Activated CD8-positive, alpha-beta T cell treated with anti-CD3 and anti-CD28 coated beads, Interleukin-2, amount 10 ng/mL, durations not matched to agents 7 days and 5 days (primary cell): Measurements from ENCODE around the gene PLA2G4C. TPM values are rescaled to one million over a fixed set of nuclear protein-coding genes. Genes with fewer than 3 reads are reported as not detected.

Experiments used
- ATAC-seq: fragments of 150-1000 bp; cut with Tn5 transposase; one replicate; pipeline ENCODE4 v1.10.0; 2021; ENCODE audit warnings: moderate library complexity
- CTCF ChIA-PET: fragments of 350-600 bp; sonication (Branson Sonifier 250); formaldehyde crosslinking; loops from one replicate; lab custom pipeline; 2021; ENCODE audit warnings: antibody characterized with exemption; lab: Charles Lee
- POLR2A ChIA-PET: fragments of 350-600 bp; sonication (Branson Sonifier 250); formaldehyde crosslinking; loops from one replicate; lab custom pipeline; 2021; ENCODE audit warnings: antibody characterized with exemption; lab: Charles Lee
- DNase-seq: peaks from one replicate; pipeline ENCODE4 v3.0.0-alpha.2; 2020
- H3K27ac Mint-ChIP-seq: one replicate; pipeline ENCODE4 v1.8.0; 2021; ENCODE audit warnings: mild to moderate bottlenecking, mixed read lengths
- H3K27me3 Mint-ChIP-seq: one replicate; pipeline ENCODE4 v1.8.0; 2021; ENCODE audit warnings: low read depth, mixed read lengths
- H3K36me3 Mint-ChIP-seq: one replicate; pipeline ENCODE4 v1.8.0; 2021; ENCODE audit warnings: low read depth, mixed read lengths
- H3K4me1 Mint-ChIP-seq: one replicate; pipeline ENCODE4 v1.8.0; 2021; ENCODE audit warnings: low read depth, mixed read lengths
- H3K4me3 Mint-ChIP-seq: one replicate; pipeline ENCODE4 v1.8.0; 2021; ENCODE audit warnings: mild to moderate bottlenecking, mixed read lengths
- H3K9me3 Mint-ChIP-seq: one replicate; pipeline ENCODE4 v1.8.0; 2022; ENCODE audit warnings: mixed read lengths; ENCODE audit not compliant: insufficient read depth
- total RNA-seq, 2 experiments: library from RNA; stranded (reverse); gene quantifications; one replicate each; pipeline ENCODE4 v1.2.3, GENCODE V29; 2021

Gene PLA2G4C
- total RNA-seq, result 1 to 10 TPM in 1 of 2 experiments, under 1 TPM in 1; 0.73 to 1.8 TPM

GRCh38 chr19:48110350-48110966, at the start of gene PLA2G4C:
Gene PLA2G4C, minus strand, starts transcription at chr19:48110817. Its CDS starts 4,288 bp downstream, at chr19:48106529.
- peaks cover 8% of the 10 kb centered on the region for H3K36me3 Mint-ChIP-seq
- CTCF ChIA-PET, result interaction anchor here (0.7 to 5.1 kb wide), 9 partner anchors 8 to 151 kb away, joined by 3 to 50 read pairs (median 5); no protein-coding TSS in a partner anchor
- peak; percentile 84 for DNase-seq
- POLR2A ChIA-PET, result interaction anchor here (0.5 to 1.8 kb wide), 6 partner anchors 9 to 893 kb away, joined by 3 to 11 read pairs (median 4); no protein-coding TSS in a partner anchor
- H3K4me1 Mint-ChIP-seq, result peaks cover 14% of the 10 kb centered on the region
- peak within 1 kb of the TSS; percentile 71 for H3K4me3 Mint-ChIP-seq
- H3K9me3 Mint-ChIP-seq, result no peaks in the 10 kb centered on the region
- H3K27ac Mint-ChIP-seq, result peak within 1 kb of the TSS; percentile 75
- ATAC-seq, result peak; percentile 89
- no peaks in the 10 kb centered on the region for H3K27me3 Mint-ChIP-seq

- ChIA-PET POLR2A (no interaction called here), CTCF (no interaction called here)
- H3K27ac Mint-ChIP-seq, result no peak overlapping the region
- DNase-seq (no peak), ATAC-seq (no peak)
- H3K9me3 Mint-ChIP-seq, result no peaks in the 10 kb centered on the region
- H3K27me3 Mint-ChIP-seq, result no peaks in the 10 kb centered on the region
- peaks cover 61% of the 10 kb centered on the region for H3K36me3 Mint-ChIP-seq
- H3K4me3 Mint-ChIP-seq, result no peak overlapping the region
- no peaks in the 10 kb centered on the region for H3K4me1 Mint-ChIP-seq
These were observed 47.7 kb upstream of the PLA2G4C start for GRCh38 chr19:48158210-48158790.

- peaks cover 55% of the 10 kb centered on the region for H3K36me3 Mint-ChIP-seq
- ATAC-seq (no peak), DNase-seq (no peak)
- peak overlapping the region; percentile 6 for H3K27ac Mint-ChIP-seq
- CTCF ChIA-PET, result interaction anchor here (0.9 to 5.3 kb wide), 5 partner anchors 45 to 190 kb away, joined by 3 to 50 read pairs (median 3); partner anchors contain the start of gene PLA2G4C
- no peaks in the 10 kb centered on the region for H3K27me3 Mint-ChIP-seq
- peaks cover 4% of the 10 kb centered on the region for H3K4me1 Mint-ChIP-seq
- H3K9me3 Mint-ChIP-seq, result no peaks in the 10 kb centered on the region
- no peak overlapping the region for H3K4me3 Mint-ChIP-seq
- POLR2A ChIA-PET, result no interaction called here
These were observed 43.4 kb upstream of the PLA2G4C start for GRCh38 chr19:48154003-48154402.

- DNase-seq, result peak; percentile 77
- no peaks in the 10 kb centered on the region for H3K9me3 Mint-ChIP-seq
- peaks cover 4% of the 10 kb centered on the region for H3K4me1 Mint-ChIP-seq
- H3K27me3 Mint-ChIP-seq, result no peaks in the 10 kb centered on the region
- no peak overlapping the region for H3K27ac Mint-ChIP-seq
- no peak overlapping the region for H3K4me3 Mint-ChIP-seq
- peaks cover 53% of the 10 kb centered on the region for H3K36me3 Mint-ChIP-seq
- peak; percentile 49 for ATAC-seq
- ChIA-PET CTCF (interaction anchor here (0.6 to 5.3 kb wide), 12 partner anchors 11 to 191 kb away, joined by 3 to 50 read pairs (median 4); partner anchors contain the start of gene PLA2G4C), POLR2A (no interaction called here)
These were observed 41.9 kb upstream of the PLA2G4C start for GRCh38 chr19:48152551-48152950.

- H3K36me3 Mint-ChIP-seq, result peaks cover 50% of the 10 kb centered on the region
- no peak for ATAC-seq
- ChIA-PET POLR2A (interaction anchor here (0.6 kb wide), 1 partner anchor 181 kb away, joined by 3 read pairs; no protein-coding TSS in a partner anchor), CTCF (no interaction called here)
- no peak overlapping the region for H3K27ac Mint-ChIP-seq
- H3K4me1 Mint-ChIP-seq, result peaks cover 4% of the 10 kb centered on the region
- no peak overlapping the region for H3K4me3 Mint-ChIP-seq
- no peaks in the 10 kb centered on the region for H3K27me3 Mint-ChIP-seq
- DNase-seq, result no peak
- H3K9me3 Mint-ChIP-seq, result no peaks in the 10 kb centered on the region
These were observed 38.8 kb upstream of the PLA2G4C start for GRCh38 chr19:48149430-48149829.

- no peaks in the 10 kb centered on the region for H3K27me3 Mint-ChIP-seq
- no peak for ATAC-seq
- H3K36me3 Mint-ChIP-seq, result peaks cover 50% of the 10 kb centered on the region
- no peak for DNase-seq
- H3K4me1 Mint-ChIP-seq, result peaks cover 4% of the 10 kb centered on the region
- peak overlapping the region; percentile 43 for H3K27ac Mint-ChIP-seq
- no peaks in the 10 kb centered on the region for H3K9me3 Mint-ChIP-seq
- CTCF ChIA-PET, result no interaction called here
- H3K4me3 Mint-ChIP-seq, result no peak overlapping the region
- POLR2A ChIA-PET, result no interaction called here
These were observed 38.0 kb upstream of the PLA2G4C start for GRCh38 chr19:48148576-48148975.

- DNase-seq (no peak), ATAC-seq (no peak)
- peaks cover 4% of the 10 kb centered on the region for H3K4me1 Mint-ChIP-seq
- H3K9me3 Mint-ChIP-seq, result no peaks in the 10 kb centered on the region
- CTCF ChIA-PET, result interaction anchor here (1.2 kb wide), 1 partner anchor 40 kb away, joined by 3 read pairs; no protein-coding TSS in a partner anchor
- H3K4me3 Mint-ChIP-seq, result no peak overlapping the region
- POLR2A ChIA-PET, result interaction anchor here (0.6 kb wide), 1 partner anchor 99 kb away, joined by 3 read pairs; no protein-coding TSS in a partner anchor
- H3K27me3 Mint-ChIP-seq, result no peaks in the 10 kb centered on the region
- peaks cover 56% of the 10 kb centered on the region for H3K36me3 Mint-ChIP-seq
- no peak overlapping the region for H3K27ac Mint-ChIP-seq
These were observed 37.1 kb upstream of the PLA2G4C start for GRCh38 chr19:48147597-48148175.

GRCh38 chr19:48139053-48139452, 28.4 kb upstream of the PLA2G4C start:
- Mint-ChIP-seq H3K4me1 (no peaks in the 10 kb centered on the region), H3K27ac (peak overlapping the region; percentile 3)

GRCh38 chr19:48137411-48137810, 26.8 kb upstream of the PLA2G4C start:
- ATAC-seq, result no peak
- DNase-seq, result no peak
- POLR2A ChIA-PET, result no interaction called here
- CTCF ChIA-PET, result no interaction called here
- Mint-ChIP-seq H3K4me1 (no peaks in the 10 kb centered on the region), H3K27ac (no peak overlapping the region), H3K9me3 (no peaks in the 10 kb centered on the region), H3K4me3 (no peak overlapping the region), H3K27me3 (no peaks in the 10 kb centered on the region), H3K36me3 (peaks cover 42% of the 10 kb centered on the region)

More at GRCh38 chr19:48139053-48139452, 28.4 kb upstream of the PLA2G4C start:
- DNase-seq (no peak), ATAC-seq (no peak)
- H3K27me3 Mint-ChIP-seq, result no peaks in the 10 kb centered on the region
- no peak overlapping the region for H3K4me3 Mint-ChIP-seq
- H3K36me3 Mint-ChIP-seq, result peaks cover 48% of the 10 kb centered on the region
- ChIA-PET POLR2A (no interaction called here), CTCF (no interaction called here)
- H3K9me3 Mint-ChIP-seq, result no peaks in the 10 kb centered on the region

GRCh38 chr19:48136547-48136946, 25.9 kb upstream of the PLA2G4C start:
- Mint-ChIP-seq H3K36me3 (peaks cover 45% of the 10 kb centered on the region), H3K4me3 (no peak overlapping the region), H3K27ac (no peak overlapping the region), H3K27me3 (no peaks in the 10 kb centered on the region), H3K9me3 (no peaks in the 10 kb centered on the region), H3K4me1 (no peaks in the 10 kb centered on the region)
- CTCF ChIA-PET, result no interaction called here
- ATAC-seq, result no peak
- POLR2A ChIA-PET, result no interaction called here
- no peak for DNase-seq

- Mint-ChIP-seq H3K9me3 (no peaks in the 10 kb centered on the region), H3K27me3 (no peaks in the 10 kb centered on the region), H3K4me1 (no peaks in the 10 kb centered on the region), H3K4me3 (no peak overlapping the region), H3K27ac (peak overlapping the region; percentile 61), H3K36me3 (peaks cover 45% of the 10 kb centered on the region)
- CTCF ChIA-PET, result no interaction called here
- ATAC-seq (no peak), DNase-seq (no peak)
- POLR2A ChIA-PET, result no interaction called here
These were observed 24.8 kb upstream of the PLA2G4C start for GRCh38 chr19:48135411-48135810.

- no peaks in the 10 kb centered on the region for H3K9me3 Mint-ChIP-seq
- DNase-seq (no peak), ATAC-seq (no peak)
- no peaks in the 10 kb centered on the region for H3K27me3 Mint-ChIP-seq
- no peak overlapping the region for H3K27ac Mint-ChIP-seq
- ChIA-PET POLR2A (no interaction called here), CTCF (no interaction called here)
- no peaks in the 10 kb centered on the region for H3K4me1 Mint-ChIP-seq
- H3K36me3 Mint-ChIP-seq, result peaks cover 47% of the 10 kb centered on the region
- no peak overlapping the region for H3K4me3 Mint-ChIP-seq
These were observed 22.5 kb upstream of the PLA2G4C start for GRCh38 chr19:48133094-48133493.
